Testis (tissue), 3 donors: ENCODE data around the gene TIMP2. TPM values are rescaled to one million over a fixed set of nuclear protein-coding genes. Genes with fewer than 3 reads are reported as not detected.

ENCODE experiments used
- DNase-seq: peaks from one replicate; pipeline ENCODE4 v3.0.0-alpha.2; 2019
- H3K27ac ChIP-seq, 2 donors: fragments of 200-600 bp; sonication (generic); one replicate each; pipeline ENCODE4 v1.5.1; 2019
- H3K27me3 ChIP-seq: fragments of 200-600 bp; sonication (generic); one replicate; pipeline ENCODE4 v1.5.1; 2019
- H3K36me3 ChIP-seq: fragments of 200-600 bp; sonication (generic); one replicate; pipeline ENCODE4 v1.5.1; 2017; ENCODE audit warnings: low read depth; ENCODE audit errors: missing control alignments
- H3K4me1 ChIP-seq: fragments of 200-600 bp; sonication (generic); one replicate; pipeline ENCODE4 v1.5.1; 2019
- H3K4me3 ChIP-seq, 2 donors: fragments of 200-600 bp; sonication (generic); one replicate each; pipeline ENCODE4 v1.5.1; 2017 to 2019
- H3K9me3 ChIP-seq: fragments of 200-600 bp; sonication (generic); one replicate; pipeline ENCODE4 v1.5.1; 2017
- CTCF ChIP-seq, 3 experiments: fragments of 450-650 bp in 2 of 3; fragments of 200-600 bp in 1 of 3; sonication (generic) in 1 of 3; IDR thresholded peaks; one replicate each; pipeline ENCODE4 v1.5.1; 2016 to 2019; ENCODE audit warnings: antibody characterized with exemption in 3 of 3, mild to moderate bottlenecking in 2 of 3, moderate library complexity in 1 of 3
- POLR2A ChIP-seq: fragments of 450-650 bp; IDR thresholded peaks from one replicate; pipeline ENCODE4 v1.6.1; 2017; ENCODE audit warnings: antibody characterized with exemption, mild to moderate bottlenecking, moderate library complexity
- WGBS, 2 donors: methylation state at CpG; one replicate each; pipeline ENCODE4 v1.1.5; 2018; 5-methylcytosine and 5-hydroxymethylcytosine counted together
- intact Hi-C: fragments of 100-400 bp; cut with DNase I; formaldehyde crosslinking; loops from one replicate; pipeline ENCODE4 v1.15.1; 2023; ENCODE audit warnings: low total_unique reads
- polyA plus RNA-seq: library from polyadenylated mRNA; stranded (reverse); fragments of 350-450 nt; fragmentation: Illumina TruSeq; extraction: RNeasy Lipid Tissue Mini Kit (QIAGEN cat#74804); gene quantifications from one replicate; pipeline ENCODE4 v1.2.3, GENCODE V29; 2014; ENCODE audit warnings: low read depth, low replicate concordance; ENCODE audit not compliant: insufficient read depth
- total RNA-seq, 2 donors: library from RNA; depleted of rRNA; stranded (reverse); fragments of >200 nt; gene quantifications; one replicate each; pipeline ENCODE4 v1.2.3, GENCODE V29; 2016

Gene TIMP2
- total and polyA plus RNA-seq, 3 donors from 2014 or later, result 262 to 482 (median 465) TPM

- Histone ChIP-seq H3K36me3 (no peaks in the 10 kb centered on the region), H3K4me3 (no peak overlapping the region), H3K27ac (peak overlapping the region; percentile 92 to 93), H3K4me1 (peaks cover 66% of the 10 kb centered on the region), H3K27me3 (no peaks in the 10 kb centered on the region), H3K9me3 (no peaks in the 10 kb centered on the region)
- TF ChIP-seq POLR2A (no peak), CTCF (IDR thresholded peaks at IDR 0.05) (no peak)
- intact Hi-C loops, result loop anchor here (5.0 kb wide), 2 partner anchors 39 to 89 kb away; no protein-coding TSS in a partner anchor
- WGBS, 2 donors, result 21 to 53% methylated on average over 4 to 10 of the region's 10 CpGs
- DNase-seq, result peak; percentile 86
Measured at GRCh38 chr17:78883089-78883532, 42.1 kb downstream of the TIMP2 start.

GRCh38 chr17:78882540-78883088 is 42.6 kb downstream of the TIMP2 start:
- Histone ChIP-seq H3K36me3 (no peaks in the 10 kb centered on the region), H3K27me3 (no peaks in the 10 kb centered on the region), H3K9me3 (no peaks in the 10 kb centered on the region), H3K4me1 (peaks cover 66% of the 10 kb centered on the region), H3K27ac (peak overlapping the region; percentile 92 to 93), H3K4me3 (no peak overlapping the region)
- intact Hi-C loops, result loop anchor here (5.0 kb wide), 2 partner anchors 40 to 90 kb away; no protein-coding TSS in a partner anchor
- DNase-seq, result no peak
- TF ChIP-seq POLR2A (no peak), CTCF (IDR thresholded peaks at IDR 0.05) (no peak)
- WGBS, 2 donors, result 30 to 64% methylated on average over 4 to 14 of the region's 14 CpGs

GRCh38 chr17:78879635-78880186 is 45.5 kb downstream of the TIMP2 start:
- intact Hi-C loops, result loop anchor here (5.0 kb wide), 2 partner anchors 43 to 93 kb away; no protein-coding TSS in a partner anchor
- Histone ChIP-seq H3K4me3 (no peak overlapping the region), H3K4me1 (peaks cover 67% of the 10 kb centered on the region)

GRCh38 chr17:78878871-78879527 is 46.2 kb downstream of the TIMP2 start:
- H3K9me3 ChIP-seq, result no peaks in the 10 kb centered on the region
- H3K27ac ChIP-seq, result peak overlapping the region; percentile 91 to 93
- WGBS, 2 donors, result 75 to 80% methylated on average over 13 to 14 of the region's 14 CpGs
- H3K4me3 ChIP-seq, result no peak overlapping the region
- peaks cover 67% of the 10 kb centered on the region for H3K4me1 ChIP-seq
- TF ChIP-seq POLR2A (no peak), CTCF (IDR thresholded peaks at IDR 0.05) (no peak)
- no peaks in the 10 kb centered on the region for H3K27me3 ChIP-seq
- H3K36me3 ChIP-seq, result no peaks in the 10 kb centered on the region
- intact Hi-C loops, result no loop called here
- DNase-seq, result no peak

More at GRCh38 chr17:78879635-78880186, 45.5 kb downstream of the TIMP2 start:
- Histone ChIP-seq H3K27me3 (no peaks in the 10 kb centered on the region), H3K9me3 (no peaks in the 10 kb centered on the region), H3K27ac (peak overlapping the region; percentile 91 to 93), H3K36me3 (no peaks in the 10 kb centered on the region)
- TF ChIP-seq POLR2A, result no peak
- no peak for TF ChIP-seq CTCF (IDR thresholded peaks at IDR 0.05)
- peak; percentile 66 for DNase-seq
- WGBS, 2 donors, result 30 to 34% methylated on average over 19 to 28 of the region's 28 CpGs
